Right atrium auricular region (tissue), 2 donors: ENCODE results near the gene XIAP. TPM values are rescaled to one million over a fixed set of nuclear protein-coding genes. Genes with fewer than 3 reads are reported as not detected.
"Not testable (repeated sequence)": the region's sequence is repeated elsewhere in the genome, so short reads cannot be mapped to it uniquely, and the experiment has no call there.

Experiments used
- DNase-seq: peaks from one replicate; pipeline ENCODE4 v3.0.0-alpha.2; 2019; ENCODE audit warnings: low spot score
- H3K27ac ChIP-seq, 2 donors: fragments of 200-600 bp; sonication (generic); 1 replicate in 1 of 2; 2 replicates in 1 of 2; pipeline ENCODE4 v1.5.1; 2016 to 2019
- H3K27me3 ChIP-seq, 2 donors: fragments of 200-600 bp; sonication (generic); one replicate each; pipeline versions ENCODE4 v1.5.1 to v1.6.0; 2017 to 2019
- H3K36me3 ChIP-seq: fragments of 200-600 bp; sonication (generic); one replicate; pipeline ENCODE4 v1.5.1; 2016
- H3K4me1 ChIP-seq, 2 donors: fragments of 200-600 bp; sonication (generic); one replicate each; pipeline versions ENCODE4 v1.5.1 to v1.6.0; 2017 to 2019
- H3K4me3 ChIP-seq, 2 donors: fragments of 200-600 bp; sonication (generic); 1 replicate in 1 of 2; 2 replicates in 1 of 2; pipeline ENCODE4 v1.5.1; 2017 to 2019; ENCODE audit warnings: mild to moderate bottlenecking in 1 of 2, moderate library complexity in 1 of 2
- H3K9me3 ChIP-seq, 2 donors: fragments of 200-600 bp; sonication (generic); one replicate each; pipeline ENCODE4 v1.5.1; 2019
- CTCF ChIP-seq, 2 donors: fragments of 200-600 bp; sonication (generic); IDR thresholded peaks; one replicate each; pipeline ENCODE4 v1.5.1; 2019; ENCODE audit warnings: antibody characterized with exemption in 2 of 2
- total RNA-seq, 2 donors: library from RNA; depleted of rRNA; stranded (reverse); fragments of >200 nt; gene quantifications; one replicate each; pipeline ENCODE4 v1.1.0, GENCODE V29; 2016

The XIAP gene
- total RNA-seq, 2 donors from 2014 or later, result 19.6 to 22.0 TPM

- DNase-seq, result no peak
- Histone ChIP-seq H3K4me3 (no peak overlapping the region), H3K36me3 (no peaks in the 10 kb centered on the region), H3K27me3 (no peaks in the 10 kb centered on the region), H3K4me1 (peaks cover 0 to 21% of the 10 kb centered on the region in 2 donors), H3K27ac (no peak overlapping the region), H3K9me3 (no peaks in the 10 kb centered on the region)
- no peak for TF ChIP-seq CTCF (IDR thresholded peaks at IDR 0.05)
Measured at GRCh38 chrX:123878252-123878721, 18.4 kb downstream of the XIAP start.

- no peak overlapping the region for H3K27ac ChIP-seq
- no peaks in the 10 kb centered on the region for H3K9me3 ChIP-seq
- TF ChIP-seq CTCF (IDR thresholded peaks at IDR 0.05), result no peak
- DNase-seq, result no peak
- H3K4me1 ChIP-seq, result peaks cover 0 to 11% of the 10 kb centered on the region in 2 donors
- H3K27me3 ChIP-seq, result no peaks in the 10 kb centered on the region
- no peaks in the 10 kb centered on the region for H3K36me3 ChIP-seq
- H3K4me3 ChIP-seq, result no peak overlapping the region
Measured at GRCh38 chrX:123881330-123881729, 21.5 kb downstream of the XIAP start.

- Histone ChIP-seq H3K9me3 (no peaks in the 10 kb centered on the region), H3K27me3 (no peaks in the 10 kb centered on the region), H3K36me3 (no peaks in the 10 kb centered on the region), H3K27ac (no peak overlapping the region), H3K4me3 (no peak overlapping the region), H3K4me1 (peaks cover 0 to 11% of the 10 kb centered on the region in 2 donors)
- no peak for TF ChIP-seq CTCF (IDR thresholded peaks at IDR 0.05)
- no peak for DNase-seq
Measured at GRCh38 chrX:123882391-123882790, 22.5 kb downstream of the XIAP start.

- DNase-seq, result no peak
- Histone ChIP-seq H3K36me3 (peaks cover 6% of the 10 kb centered on the region), H3K4me3 (no peak overlapping the region), H3K9me3 (no peaks in the 10 kb centered on the region), H3K4me1 (no peaks in the 10 kb centered on the region), H3K27ac (no peak overlapping the region), H3K27me3 (no peaks in the 10 kb centered on the region)
- peak; percentile 36 to 68 for TF ChIP-seq CTCF (IDR thresholded peaks at IDR 0.05)
Measured at GRCh38 chrX:123884809-123885408, 25.1 kb downstream of the XIAP start.

- no peak overlapping the region for H3K4me3 ChIP-seq
- no peak for DNase-seq
- no peak for TF ChIP-seq CTCF (IDR thresholded peaks at IDR 0.05)
- H3K4me1 ChIP-seq, result no peaks in the 10 kb centered on the region
- H3K36me3 ChIP-seq, result peaks cover 18% of the 10 kb centered on the region
- no peaks in the 10 kb centered on the region for H3K9me3 ChIP-seq
- H3K27me3 ChIP-seq, result no peaks in the 10 kb centered on the region
- H3K27ac ChIP-seq, result no peak overlapping the region
Measured at GRCh38 chrX:123899701-123900100, 39.8 kb downstream of the XIAP start.

- H3K27me3 ChIP-seq, H3K27ac ChIP-seq, H3K4me1 ChIP-seq, DNase-seq, H3K4me3 ChIP-seq, H3K9me3 ChIP-seq: not testable (repeated sequence)
- H3K36me3 ChIP-seq, result peaks cover 14% of the 10 kb centered on the region
Measured at GRCh38 chrX:123903261-123903660, 43.4 kb downstream of the XIAP start.
